Cardiac septum (tissue), 1 donor: ENCODE results near the gene AP5B1. TPM values are rescaled to one million over a fixed set of nuclear protein-coding genes. Genes with fewer than 3 reads are reported as not detected.
A peak's percentile ranks its signal among the peaks of the same experiment; 100 is the strongest.

Source experiments
- DNase-seq: peaks from one replicate; pipeline ENCODE4 v3.0.0-alpha.2; 2020; ENCODE audit warnings: low spot score
- intact Hi-C: fragments of 100-400 bp; cut with DNase I; formaldehyde crosslinking; loops from one replicate; pipeline ENCODE4 v1.14.0; 2022
- total RNA-seq: library from RNA; stranded (reverse); fragmentation: NEBNext Ultra II Directional; extraction: Animal tissue kit (Norgen Biotek cat#: 25700); gene quantifications from one replicate; pipeline ENCODE4 v1.2.1, GENCODE V29; 2021
- donor health status: DM: no; HTN: no; CAD: no.

Gene AP5B1
- total RNA-seq, 1 donor from 2014 or later, result 8.7 TPM

- intact Hi-C loops, result no loop called here
- no peak for DNase-seq
These were observed 7.2 kb upstream of the AP5B1 start for GRCh38 chr11:65787649-65788622.

GRCh38 chr11:65786786-65787636, 6.2 kb upstream of the AP5B1 start, which contains the start of gene OVOL1:
OVOL1 (plus strand) TSS chr11:65787063; CDS start chr11:65787374, 311 bp downstream.
- DNase-seq, result no peak
- intact Hi-C loops, result no loop called here

GRCh38 chr11:65786008-65786785, 5.4 kb upstream of the AP5B1 start:
- DNase-seq, result no peak
- intact Hi-C loops, result no loop called here

GRCh38 chr11:65785319-65786007, 4.7 kb upstream of the AP5B1 start:
- DNase-seq, result no peak
- intact Hi-C loops, result no loop called here

- intact Hi-C loops, result no loop called here
These were observed 2.0 kb upstream of the AP5B1 start for GRCh38 chr11:65782816-65783228.

GRCh38 chr11:65781962-65782815, 1.4 kb upstream of the AP5B1 start:
- no peak for DNase-seq
- intact Hi-C loops, result no loop called here

More at GRCh38 chr11:65782816-65783228, 2.0 kb upstream of the AP5B1 start:
- DNase-seq, result no peak

GRCh38 chr11:65781152-65781961, 581 bp upstream of the AP5B1 start:
- DNase-seq, result no peak

GRCh38 chr11:65779919-65780769, 632 bp downstream of the AP5B1 start:
- intact Hi-C loops, result loop anchor here (2.0 kb wide), 1 partner anchor 39 kb away; no protein-coding TSS in a partner anchor
- DNase-seq, result peak; percentile 92

More at GRCh38 chr11:65781152-65781961, 581 bp upstream of the AP5B1 start:
- intact Hi-C loops, result no loop called here

- DNase-seq, result no peak
- intact Hi-C loops, result loop anchor here (2.0 kb wide), 1 partner anchor 39 kb away; no protein-coding TSS in a partner anchor
These were observed 1.2 kb downstream of the AP5B1 start for GRCh38 chr11:65779669-65779918.

GRCh38 chr11:65778901-65779668, 1.7 kb downstream of the AP5B1 start:
- intact Hi-C loops, result loop anchor here (2.0 kb wide), 1 partner anchor 40 kb away; no protein-coding TSS in a partner anchor
- no peak for DNase-seq

GRCh38 chr11:65778431-65778900, 2.3 kb downstream of the AP5B1 start:
- no peak for DNase-seq
- intact Hi-C loops, result loop anchor here (2.0 kb wide), 1 partner anchor 40 kb away; no protein-coding TSS in a partner anchor

- intact Hi-C loops, result loop anchor here (2.0 kb wide), 1 partner anchor 41 kb away; no protein-coding TSS in a partner anchor
- no peak for DNase-seq
These were observed 2.9 kb downstream of the AP5B1 start for GRCh38 chr11:65777821-65778361.

GRCh38 chr11:65777241-65777640, 3.5 kb downstream of the AP5B1 start:
- DNase-seq, result no peak
- intact Hi-C loops, result no loop called here

- no peak for DNase-seq
- intact Hi-C loops, result no loop called here
These were observed 4.0 kb downstream of the AP5B1 start for GRCh38 chr11:65776710-65777141.

GRCh38 chr11:65776196-65776595, 4.6 kb downstream of the AP5B1 start:
- intact Hi-C loops, result no loop called here
- no peak for DNase-seq
